Measurements from ENCODE around the gene CPEB1. TPM values are rescaled to one million over a fixed set of nuclear protein-coding genes. Genes with fewer than 3 reads are reported as not detected.

Gene CPEB1
- total RNA-seq, 1 experiment from 2014 or later: 1.0 TPM

DNA sequence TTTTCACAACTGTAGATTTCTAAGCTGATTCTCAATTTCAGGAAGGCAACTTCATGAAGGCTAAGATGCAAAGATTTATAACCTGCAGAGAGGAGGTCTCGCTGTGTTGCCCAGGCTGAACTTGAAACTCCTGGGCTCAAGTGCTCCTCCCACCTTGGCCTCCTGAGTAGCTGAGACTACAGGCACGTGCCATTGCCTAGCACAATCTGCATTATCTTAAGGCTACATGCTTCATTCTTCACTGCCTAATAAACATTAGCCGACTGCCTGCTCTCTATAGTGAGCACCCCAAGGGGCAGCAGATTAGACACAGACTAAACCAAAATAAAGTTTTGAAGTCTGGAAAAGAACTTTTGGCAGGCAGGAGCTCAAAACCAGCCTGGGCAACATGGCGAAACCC is 17.1 kb downstream of the CPEB1 start:
- H3K14ac ChIP-seq (ENCODE audit: insufficient read depth, low read length): no peak overlapping the region
- H4K20me1 ChIP-seq (ENCODE audit: control insufficient read depth, insufficient read depth, insufficient read length): no peaks in the 10 kb centered on the region
- H3K79me1 ChIP-seq (ENCODE audit: insufficient read depth, low read depth, low read length, poor library complexity, severe bottlenecking): no peaks in the 10 kb centered on the region
- H2AFZ ChIP-seq (ENCODE audit: low read length): no peak overlapping the region
- H3K4me3 Mint-ChIP-seq: no peak overlapping the region
- no peaks in the 10 kb centered on the region for H3K4me1 ChIP-seq (ENCODE audit: insufficient read depth, low read length)
- no peak for DNase-seq
- TF ChIP-seq, protein P1, sequence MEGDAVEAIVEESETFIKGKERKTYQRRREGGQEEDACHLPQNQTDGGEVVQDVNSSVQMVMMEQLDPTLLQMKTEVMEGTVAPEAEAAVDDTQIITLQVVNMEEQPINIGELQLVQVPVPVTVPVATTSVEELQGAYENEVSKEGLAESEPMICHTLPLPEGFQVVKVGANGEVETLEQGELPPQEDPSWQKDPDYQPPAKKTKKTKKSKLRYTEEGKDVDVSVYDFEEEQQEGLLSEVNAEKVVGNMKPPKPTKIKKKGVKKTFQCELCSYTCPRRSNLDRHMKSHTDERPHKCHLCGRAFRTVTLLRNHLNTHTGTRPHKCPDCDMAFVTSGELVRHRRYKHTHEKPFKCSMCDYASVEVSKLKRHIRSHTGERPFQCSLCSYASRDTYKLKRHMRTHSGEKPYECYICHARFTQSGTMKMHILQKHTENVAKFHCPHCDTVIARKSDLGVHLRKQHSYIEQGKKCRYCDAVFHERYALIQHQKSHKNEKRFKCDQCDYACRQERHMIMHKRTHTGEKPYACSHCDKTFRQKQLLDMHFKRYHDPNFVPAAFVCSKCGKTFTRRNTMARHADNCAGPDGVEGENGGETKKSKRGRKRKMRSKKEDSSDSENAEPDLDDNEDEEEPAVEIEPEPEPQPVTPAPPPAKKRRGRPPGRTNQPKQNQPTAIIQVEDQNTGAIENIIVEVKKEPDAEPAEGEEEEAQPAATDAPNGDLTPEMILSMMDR (conservative IDR thresholded peaks at IDR 0.05): no peak
- no peaks in the 10 kb centered on the region for H3K9me3 ChIP-seq (ENCODE audit: control insufficient read depth, low read depth, low read length)
- no peak overlapping the region for H2AK5ac ChIP-seq (ENCODE audit: insufficient read length, low read length)
- no peak overlapping the region for H4K5ac ChIP-seq (ENCODE audit: insufficient read length, low read depth, low read length)
- no peak overlapping the region for H3K23ac ChIP-seq (ENCODE audit: insufficient read length, low read depth, low read length)
- H3K79me2 ChIP-seq (ENCODE audit: insufficient read depth, low read length): no peaks in the 10 kb centered on the region
- no peak overlapping the region for H2BK12ac ChIP-seq (ENCODE audit: insufficient read length, low read depth, low read length)
- no peak overlapping the region for H3K27ac ChIP-seq (ENCODE audit: insufficient read length, low read depth, low read length)
- H3K4me2 ChIP-seq (ENCODE audit: insufficient read depth, insufficient read length, low read length): no peak overlapping the region
- no peaks in the 10 kb centered on the region for H3K27me3 ChIP-seq (ENCODE audit: insufficient read depth, low read length)
- WGBS (ENCODE audit: extremely low coverage, insufficient read length, low lambda C conversion rate): no CpG with 5 or more reads among the region's 4 CpGs
- no peak overlapping the region for H4K91ac ChIP-seq (ENCODE audit: insufficient read length, low read depth, low read length)
- no peak overlapping the region for H4K8ac ChIP-seq (replicated peaks; ENCODE audit: insufficient read length, low read depth, low read length)
- no peaks in the 10 kb centered on the region for H3K36me3 Mint-ChIP-seq (ENCODE audit: insufficient read depth in 1 of 3, low read depth in 3 of 3)
- H3K4ac ChIP-seq (ENCODE audit: low read depth, low read length): no peak overlapping the region
- no peak overlapping the region for H3K56ac ChIP-seq (ENCODE audit: insufficient read length, low read depth, low read length)
- no peak overlapping the region for H2BK5ac ChIP-seq (ENCODE audit: insufficient read length, low read length)
- no peaks in the 10 kb centered on the region for H3K9me3 Mint-ChIP-seq
- H3K23me2 ChIP-seq (ENCODE audit: insufficient read length, low read depth, low read length, poor library complexity, severe bottlenecking): no peaks in the 10 kb centered on the region
- H3T11ph ChIP-seq (ENCODE audit: low read length): no peak overlapping the region
- 0 out of 2 replicates have a peak, but pooled peaks cover 1% of the 10 kb centered on the region for H3K27me3 Mint-ChIP-seq (ENCODE audit: low read depth)
- H2BK120ac ChIP-seq (ENCODE audit: low read depth, low read length, poor library complexity, severe bottlenecking): no peak overlapping the region
- H2BK20ac ChIP-seq (ENCODE audit: low read depth, low read length, poor library complexity, severe bottlenecking): no peak overlapping the region
- no peak overlapping the region for H3K27ac Mint-ChIP-seq
- H2BK15ac ChIP-seq (ENCODE audit: low read depth, low read length): no peak overlapping the region
- H3K4me1 Mint-ChIP-seq: no peaks in the 10 kb centered on the region
- H3K18ac ChIP-seq (ENCODE audit: insufficient read length, low read depth, low read length): no peak overlapping the region
- no peak overlapping the region for H3K9ac ChIP-seq (ENCODE audit: extremely low read depth, insufficient read length, low read length)

All from H9 (cell line).